Activated CD4-positive, CD25-positive, alpha-beta regulatory T cell treated with anti-CD3 and anti-CD28 coated beads, Interleukin-2, amount 50 U/mL, for 16 hours (primary cell): ENCODE measurements around the gene ECM1.

Source experiments
- DNase-seq: peaks from one replicate; pipeline ENCODE4 v3.0.0-alpha.2; 2020; ENCODE audit warnings: low read depth, low spot score

The ECM1 gene

GRCh38 chr1:150557813-150558212, 49.9 kb downstream of the ECM1 start:
- DNase-seq: no peak

- no peak for DNase-seq
These were observed 50.4 kb downstream of the ECM1 start for GRCh38 chr1:150558303-150558704.

- DNase-seq: no peak
These were observed 51.1 kb downstream of the ECM1 start for GRCh38 chr1:150558761-150559655.

GRCh38 chr1:150559656-150560010, 51.7 kb downstream of the ECM1 start:
- DNase-seq: no peak

GRCh38 chr1:150560011-150560438, 52.1 kb downstream of the ECM1 start:
- DNase-seq: peak; percentile 47

GRCh38 chr1:150560576-150561253, 52.8 kb downstream of the ECM1 start:
- peak; percentile 66 for DNase-seq

- no peak for DNase-seq
These were observed 53.5 kb downstream of the ECM1 start for GRCh38 chr1:150561254-150561973.

GRCh38 chr1:150561974-150562445, 54.1 kb downstream of the ECM1 start:
- peak; percentile 80 for DNase-seq

GRCh38 chr1:150562446-150563339, 54.8 kb downstream of the ECM1 start:
- DNase-seq: peak; percentile 57
